H1 (cell line): ENCODE measurements around the gene DGKI. TPM values are rescaled to one million over a fixed set of nuclear protein-coding genes. Genes with fewer than 3 reads are reported as not detected.

Experiments
- CTCF ChIA-PET: fragments of 300-600 bp; sonication (Branson Sonifier 250); formaldehyde crosslinking; loops from one replicate; lab custom pipeline; 2021; ENCODE audit not compliant: partially characterized antibody; lab: Charles Lee
- POLR2A ChIA-PET: fragments of 300-600 bp; sonication (Branson Sonifier 250); formaldehyde crosslinking; loops from one replicate; lab custom pipeline; 2021; ENCODE audit warnings: inconsistent platforms; ENCODE audit not compliant: partially characterized antibody; lab: Charles Lee
- DNase-seq, 2 experiments: peaks; one replicate each; pipeline versions ENCODE4 v3.0.0 to v3.0.0-alpha.2; 2010 to 2022; ENCODE audit warnings: low spot score in 2 of 2, low read depth in 1 of 2, mixed read lengths in 1 of 2
- FAIRE-seq: peaks from 2 replicates; lab custom pipeline; 2011; peaks lifted over from hg19 to GRCh38; lab: Jason Lieb, UNC
- H2AFZ ChIP-seq: 2 replicates; pipeline ENCODE4 v1.8.1; 2012; ENCODE audit warnings: low read length, inconsistent platforms
- H2AK5ac ChIP-seq: 2 replicates; pipeline ENCODE4 v1.6.1; 2013; ENCODE audit warnings: low read depth, low read length
- H2BK120ac ChIP-seq: replicated peaks from 2 replicates; pipeline ENCODE3; 2013; ENCODE audit warnings: low read depth, low read length, inconsistent platforms
- H2BK12ac ChIP-seq: 2 replicates; pipeline ENCODE4 v1.6.1; 2013; ENCODE audit warnings: low read depth, low read length
- H2BK15ac ChIP-seq: 2 replicates; pipeline ENCODE4 v1.6.1; 2013; ENCODE audit warnings: low read length
- H2BK20ac ChIP-seq: 2 replicates; pipeline ENCODE4 v1.6.1; 2013; ENCODE audit warnings: low read length
- H2BK5ac ChIP-seq: 2 replicates; pipeline ENCODE4 v1.6.1; 2013; ENCODE audit warnings: low read depth, low read length
- H3K14ac ChIP-seq: 2 replicates; pipeline ENCODE4 v1.6.1; 2013; ENCODE audit warnings: inconsistent platforms; ENCODE audit not compliant: insufficient read length
- H3K18ac ChIP-seq: 2 replicates; pipeline ENCODE4 v1.6.1; 2013; ENCODE audit warnings: low read length; ENCODE audit errors: extremely low read depth
- H3K23ac ChIP-seq: 2 replicates; pipeline ENCODE4 v1.6.1; 2013; ENCODE audit warnings: inconsistent platforms; ENCODE audit not compliant: insufficient read length
- H3K23me2 ChIP-seq: 2 replicates; pipeline ENCODE4 v1.6.1; 2013; ENCODE audit warnings: low read depth, low read length
- H3K27ac ChIP-seq: 2 replicates; pipeline ENCODE4 v1.6.1; 2011; ENCODE audit warnings: low read depth, low read length, inconsistent platforms
- H3K27me3 ChIP-seq, 4 experiments: replicated peaks in 1 of 4; 1 replicate in 1 of 4; 2 replicates in 3 of 4; pipeline versions ENCODE4 v1.6.1 to v1.8.1; 2011 to 2013; ENCODE audit warnings: low read length in 3 of 4, mild to moderate bottlenecking in 3 of 4, inconsistent platforms in 2 of 4, mixed read lengths in 2 of 4, moderate library complexity in 1 of 4; ENCODE audit not compliant: control insufficient read depth in 3 of 4, insufficient read depth in 3 of 4; ENCODE audit errors: extremely low read depth in 1 of 4
- H3K36me3 ChIP-seq, 4 experiments: 2 replicates each; pipeline versions ENCODE4 v1.6.1 to v1.8.1; 2011 to 2013; ENCODE audit warnings: mild to moderate bottlenecking in 4 of 4, low read length in 3 of 4, moderate library complexity in 2 of 4, control low read depth in 1 of 4, inconsistent platforms in 1 of 4; ENCODE audit not compliant: insufficient read depth in 4 of 4, control insufficient read depth in 2 of 4
- H3K4ac ChIP-seq: replicated peaks from 2 replicates; pipeline ENCODE3; 2013; ENCODE audit warnings: low read length, low read depth, mixed read lengths, inconsistent platforms; ENCODE audit not compliant: insufficient read length
- H3K4me1 ChIP-seq, 4 experiments: replicated peaks in 1 of 4; 1 replicate in 1 of 4; 2 replicates in 3 of 4; pipeline versions ENCODE4 v1.6.1 to v1.8.1; 2011 to 2013; ENCODE audit warnings: low read length in 3 of 4, inconsistent platforms in 2 of 4, mixed read lengths in 1 of 4; ENCODE audit not compliant: insufficient read depth in 4 of 4, control insufficient read depth in 3 of 4
- H3K4me2 ChIP-seq, 2 experiments: 2 replicates each; pipeline versions ENCODE4 v1.6.1 to v1.8.1; 2011 to 2013; ENCODE audit warnings: low read depth in 2 of 2, low read length in 2 of 2, control low read depth in 1 of 2, inconsistent platforms in 1 of 2, mild to moderate bottlenecking in 1 of 2; ENCODE audit not compliant: insufficient read depth in 1 of 2
- H3K4me3 ChIP-seq, 4 experiments: fragments of 200-600, 300-600 bp in 1 of 4; sonication (generic), shearing (Covaris generic), sonication (Bioruptor Twin) in 1 of 4; 2 replicates each; pipeline versions ENCODE4 v1.5.1 to v1.8.1; 2011 to 2016; ENCODE audit warnings: low read length in 4 of 4, low read depth in 3 of 4, control low read depth in 2 of 4, inconsistent platforms in 2 of 4, mild to moderate bottlenecking in 2 of 4, mixed read lengths in 1 of 4, moderate library complexity in 1 of 4; ENCODE audit not compliant: insufficient read depth in 2 of 4; ENCODE audit errors: extremely low read depth in 1 of 4
- H3K56ac ChIP-seq: replicated peaks from 2 replicates; pipeline ENCODE3; 2013; ENCODE audit warnings: low read depth, mild to moderate bottlenecking, mixed read lengths, low read length, inconsistent platforms; ENCODE audit not compliant: insufficient read length
- H3K79me1 ChIP-seq: 2 replicates; pipeline ENCODE4 v1.6.1; 2013; ENCODE audit warnings: low read depth, low read length, control low read depth
- H3K79me2 ChIP-seq, 2 experiments: 2 replicates each; pipeline versions ENCODE4 v1.6.1 to v1.8.1; 2012 to 2013; ENCODE audit warnings: low read length in 2 of 2, mild to moderate bottlenecking in 2 of 2, inconsistent platforms in 1 of 2; ENCODE audit not compliant: insufficient read depth in 2 of 2, control insufficient read depth in 1 of 2
- H3K9ac ChIP-seq, 4 experiments: replicated peaks in 1 of 4; 1 replicate in 1 of 4; 2 replicates in 3 of 4; pipeline versions ENCODE4 v1.6.1 to v1.8.1; 2011 to 2013; ENCODE audit warnings: low read depth in 3 of 4, low read length in 3 of 4, control low read depth in 2 of 4, mild to moderate bottlenecking in 2 of 4, moderate library complexity in 2 of 4, inconsistent platforms in 1 of 4; ENCODE audit errors: extremely low read depth in 1 of 4
- H3K9me3 ChIP-seq, 2 experiments: 2 replicates each; pipeline versions ENCODE4 v1.6.1 to v1.8.1; 2012 to 2013; ENCODE audit warnings: mild to moderate bottlenecking in 2 of 2, moderate library complexity in 2 of 2, control low read depth in 1 of 2, inconsistent platforms in 1 of 2, low read depth in 1 of 2, low read length in 1 of 2, mixed read lengths in 1 of 2; ENCODE audit not compliant: insufficient read depth in 2 of 2
- H4K20me1 ChIP-seq, 2 experiments: replicated peaks in 1 of 2; 2 replicates each; pipeline versions ENCODE3 to v1.8.1; 2011 to 2013; ENCODE audit warnings: inconsistent platforms in 2 of 2, low read length in 2 of 2, mild to moderate bottlenecking in 1 of 2; ENCODE audit not compliant: insufficient read depth in 2 of 2, control insufficient read depth in 1 of 2
- H4K5ac ChIP-seq: 2 replicates; pipeline ENCODE4 v1.6.1; 2013; ENCODE audit warnings: low read length, low read depth, mixed read lengths, inconsistent platforms; ENCODE audit not compliant: insufficient read length
- H4K8ac ChIP-seq: 2 replicates; pipeline ENCODE4 v1.8.0; 2013; ENCODE audit warnings: mild to moderate bottlenecking, moderate library complexity, low read length, inconsistent platforms; ENCODE audit not compliant: insufficient read depth; ENCODE audit errors: extremely low read depth
- H4K91ac ChIP-seq: replicated peaks from 2 replicates; pipeline ENCODE3; 2013; ENCODE audit warnings: low read length, mixed read lengths, inconsistent platforms; ENCODE audit not compliant: insufficient read length
- BRCA1 ChIP-seq: IDR thresholded peaks from 2 replicates; pipeline ENCODE4 v1.6.1; 2012; ENCODE audit warnings: low read depth, low read length, improper control_type of control experiment
- EP300 ChIP-seq, 2 experiments: IDR thresholded peaks; 1 replicate in 1 of 2; 2 replicates in 1 of 2; pipeline ENCODE4 v1.6.1; 2011 to 2012; ENCODE audit warnings: low read depth in 2 of 2, low read length in 2 of 2, mild to moderate bottlenecking in 2 of 2, borderline replicate concordance in 1 of 2, inconsistent platforms in 1 of 2, moderate library complexity in 1 of 2
- WGBS, 2 experiments: shearing (Covaris generic) in 1 of 2; methylation state at CpG; one replicate each; pipeline versions ENCODE4 v1.1.6 to v1.1.7; 2013 to 2015; ENCODE audit warnings: low lambda C conversion rate in 2 of 2, mixed read lengths in 2 of 2, inconsistent platforms in 1 of 2, low coverage in 1 of 2, missing lambda C conversion rate in 1 of 2; ENCODE audit not compliant: insufficient replicate concordance in 2 of 2, insufficient coverage in 1 of 2, insufficient read length in 1 of 2; ENCODE audit errors: extremely low coverage in 1 of 2, missing lambda C conversion rate in 1 of 2; 5-methylcytosine and 5-hydroxymethylcytosine counted together
- polyA plus RNA-seq, 7 experiments: library from polyadenylated mRNA; depleted of rRNA in 3 of 7; stranded (reverse) in 5 of 7; unstranded in 2 of 7; fragments of >200 nt in 5 of 7; fragments of 200-250 nt in 2 of 7; gene quantifications; 1 replicate in 5 of 7; 2 replicates in 1 of 7; 4 replicates in 1 of 7; pipeline versions ENCODE4 v1.2.1 to v1.2.3, GENCODE V29; 2011 to 2013; ENCODE audit warnings: missing spikeins in 2 of 7, mixed read lengths in 2 of 7
- total RNA-seq: library from RNA; stranded (reverse); fragmentation: NEBNext Ultra II Directional; extraction: Animal tissue kit (Norgen Biotek cat#: 25700); gene quantifications from 2 replicates; pipeline ENCODE4 v1.2.1, GENCODE V29; 2021

DGKI gene
- total and polyA plus RNA-seq, 2 of the 8 experiments (the other 6 are each of a cell fraction or from before 2014, with no cell fraction given), result 0.20 to 0.71 TPM

DNA sequence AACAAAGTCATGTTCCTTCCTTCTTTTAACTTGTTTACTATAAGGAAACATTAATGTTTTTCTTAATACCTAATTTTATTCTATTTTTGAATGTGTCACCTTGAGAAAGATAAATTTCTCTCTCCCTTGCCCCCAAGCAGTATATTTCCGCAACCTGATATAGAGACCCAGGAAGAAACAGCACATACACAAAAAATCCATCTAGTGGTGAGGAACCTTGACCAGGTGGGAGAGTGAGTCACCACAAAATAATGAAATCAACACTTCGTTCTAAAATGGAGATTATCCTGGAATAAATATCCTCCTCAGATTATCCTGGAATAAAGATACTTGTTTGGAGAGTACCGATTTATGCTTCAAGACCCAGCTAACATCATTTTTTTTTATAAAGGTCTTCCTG, 270.3 kb downstream of the DGKI start:
- Histone ChIP-seq H3K27ac (no peak overlapping the region), H3K79me2 (no peaks in the 10 kb centered on the region), H2BK20ac (no peak overlapping the region), H4K5ac (no peak overlapping the region), H3K4me1 (peaks cover 0 to 4% (median 0%) of the 10 kb centered on the region in 4 experiments; a peak in 1 of 7 replicates), H2BK5ac (no peak overlapping the region), H3K56ac (no peak overlapping the region), H3K4ac (no peak overlapping the region), H2BK120ac (no peak overlapping the region), H4K8ac (no peak overlapping the region), H3K9ac (no peak overlapping the region), H3K18ac (no peak overlapping the region), H4K20me1 (no peaks in the 10 kb centered on the region), H2BK15ac (no peak overlapping the region), H3K27me3 (no peaks in the 10 kb centered on the region), H3K36me3 (no peaks in the 10 kb centered on the region), H4K91ac (no peak overlapping the region), H3K79me1 (no peaks in the 10 kb centered on the region), H3K23ac (no peak overlapping the region), H2BK12ac (no peak overlapping the region), H2AFZ (no peak overlapping the region), H3K14ac (no peak overlapping the region), H3K9me3 (no peaks in the 10 kb centered on the region; a peak in 1 of 4 replicates), H3K4me2 (no peak overlapping the region), H2AK5ac (no peak overlapping the region), H3K4me3 (no peak overlapping the region), H3K23me2 (no peaks in the 10 kb centered on the region)
- ChIA-PET CTCF (interaction anchor here (6.5 kb wide), 1 partner anchor 15 kb away, joined by 34 read pairs; no protein-coding TSS in a partner anchor), POLR2A (no interaction called here)
- DNase-seq (no peak), FAIRE-seq (no peak)
- 87% methylated on average over 3 of the region's 3 CpGs; no CpG with 5 or more reads in 1 of the 2 experiments for WGBS, 2 experiments
- no peak for TF ChIP-seq BRCA1
- TF ChIP-seq EP300 (IDR thresholded peaks at IDR 0.05; ENCODE audit: borderline replicate concordance in 1 of 2, low read depth in 2 of 2, low read length in 2 of 2), result no peak
